HG02885 (cell line): Measurements from ENCODE around the gene SLC28A3.
A peak's percentile ranks its signal among the peaks of the same experiment; 100 is the strongest.

Source experiments
- ATAC-seq: cut with Tn5 transposase; IDR thresholded peaks from one replicate; pipeline ENCODE4 v1.9.1; 2021; ENCODE audit warnings: mild to moderate bottlenecking; ENCODE audit not compliant: unreplicated experiment, poor library complexity

Gene SLC28A3

GRCh38 chr9:84304166-84304565, 36.4 kb downstream of the SLC28A3 start:
- no peak for ATAC-seq

GRCh38 chr9:84303061-84303460, 37.5 kb downstream of the SLC28A3 start:
- no peak for ATAC-seq

GRCh38 chr9:84301851-84302250, 38.7 kb downstream of the SLC28A3 start:
- no peak for ATAC-seq

- no peak for ATAC-seq
Measured at GRCh38 chr9:84300271-84300670, 40.3 kb downstream of the SLC28A3 start.

GRCh38 chr9:84297162-84297821, 43.3 kb downstream of the SLC28A3 start:
- no peak for ATAC-seq

- ATAC-seq, result peak; percentile 62
Measured at GRCh38 chr9:84296146-84296843, 44.3 kb downstream of the SLC28A3 start.

GRCh38 chr9:84294241-84294950, 46.2 kb downstream of the SLC28A3 start:
- no peak for ATAC-seq

- ATAC-seq, result peak; percentile 53
Measured at GRCh38 chr9:84293001-84293798, 47.4 kb downstream of the SLC28A3 start.

- ATAC-seq, result peak; percentile 64
Measured at GRCh38 chr9:84285381-84285780, 55.2 kb downstream of the SLC28A3 start.

- ATAC-seq, result no peak
Measured at GRCh38 chr9:84283946-84284345, 56.6 kb downstream of the SLC28A3 start.

- no peak for ATAC-seq
Measured at GRCh38 chr9:84278130-84278529, 62.4 kb downstream of the SLC28A3 start.

- no peak for ATAC-seq
Measured at GRCh38 chr9:84277646-84278045, 62.9 kb downstream of the SLC28A3 start.

GRCh38 chr9:84276741-84277140, 63.8 kb downstream of the SLC28A3 start:
- ATAC-seq, result no peak

- ATAC-seq, result no peak
Measured at GRCh38 chr9:84271921-84272556, 68.5 kb downstream of the SLC28A3 start.

- peak; percentile 98 for ATAC-seq
Measured at GRCh38 chr9:84271531-84271900, 69.0 kb downstream of the SLC28A3 start.

GRCh38 chr9:84270847-84271530, 69.6 kb downstream of the SLC28A3 start:
- peak; percentile 17 for ATAC-seq

GRCh38 chr9:84266087-84266561, 74.4 kb downstream of the SLC28A3 start:
- ATAC-seq, result no peak

- ATAC-seq, result no peak
Measured at GRCh38 chr9:84264307-84265029, 76.1 kb downstream of the SLC28A3 start.
